K562 (cell line): ENCODE results near the gene CABLES1. TPM values are rescaled to one million over a fixed set of nuclear protein-coding genes. Genes with fewer than 3 reads are reported as not detected.

Source experiments
- CBX8 ChIP-seq: fragments of 200-600 bp; sonication (generic); IDR thresholded peaks from 2 replicates; pipeline ENCODE4 v1.6.1; 2012; ENCODE audit warnings: borderline replicate concordance, mixed run types, low read depth, mild to moderate bottlenecking, moderate library complexity, mixed read lengths, low read length, control low read depth, inconsistent platforms; ENCODE audit not compliant: poor library complexity, severe bottlenecking; ENCODE audit errors: extremely low read depth
- E2F4 ChIP-seq: sonication (generic); formaldehyde crosslinking; IDR thresholded peaks from 2 replicates; pipeline ENCODE4 v1.8.0; 2022; ENCODE audit warnings: mild to moderate bottlenecking, low read depth, missing genetic modification reagents
- L3MBTL2 ChIP-seq: fragments of 450-650 bp; IDR thresholded peaks from 2 replicates; pipeline ENCODE4 v1.6.1; 2016; ENCODE audit warnings: mild to moderate bottlenecking, moderate library complexity
- RNF2 ChIP-seq: sonication (generic); IDR thresholded peaks from 2 replicates; pipeline ENCODE4 v1.6.1; 2016
- SIN3B ChIP-seq: fragments of 450-650 bp; IDR thresholded peaks from 2 replicates; pipeline ENCODE4 v1.6.1; 2017; ENCODE audit warnings: low read depth, mild to moderate bottlenecking, moderate library complexity
- TFAP4 ChIP-seq: sonication (generic); formaldehyde crosslinking; IDR thresholded peaks from 2 replicates; pipeline ENCODE4 v1.8.0; 2022; ENCODE audit warnings: missing genetic modification reagents, mild to moderate bottlenecking, moderate library complexity, borderline replicate concordance
- ZNF134 ChIP-seq: fragments of 250-450 bp; sonication (Bioruptor Pico); conservative IDR thresholded peaks from 2 replicates; pipeline ENCODE4 v1.4.0; 2020
- polyA plus RNA-seq, 8 experiments: library from polyadenylated mRNA; depleted of rRNA in 4 of 8; stranded (reverse) in 5 of 8; unstranded in 3 of 8; fragments of >200 nt; fragmentation: Nextera tagmentation in 2 of 8; fragmentation: Illumina TruSeq in 1 of 8; extraction: Ambion mirVana in 2 of 8; extraction: Trizol in 1 of 8; gene quantifications; 2 replicates each; pipeline versions ENCODE4 v1.2.1 to v1.2.3, GENCODE V29; 2011 to 2014; ENCODE audit warnings: inconsistent platforms in 1 of 8, missing spikeins in 1 of 8
- total RNA-seq, 7 experiments: library from RNA; depleted of rRNA in 6 of 7; stranded (reverse); fragments of >200 nt in 6 of 7; fragmentation: Illumina TruSeq in 2 of 7; extraction: Trizol in 2 of 7; gene quantifications; 2 replicates each; pipeline versions ENCODE4 v1.2.1 to v1.2.3, GENCODE V29; 2011 to 2021; ENCODE audit warnings: low replicate concordance in 1 of 7

The CABLES1 gene
- total and polyA plus RNA-seq, 9 of the 15 experiments (the other 6 are each of a cell fraction or from before 2014, with no cell fraction given) = 0.04 to 0.10 (median 0.06) TPM; not detected in 3

DNA sequence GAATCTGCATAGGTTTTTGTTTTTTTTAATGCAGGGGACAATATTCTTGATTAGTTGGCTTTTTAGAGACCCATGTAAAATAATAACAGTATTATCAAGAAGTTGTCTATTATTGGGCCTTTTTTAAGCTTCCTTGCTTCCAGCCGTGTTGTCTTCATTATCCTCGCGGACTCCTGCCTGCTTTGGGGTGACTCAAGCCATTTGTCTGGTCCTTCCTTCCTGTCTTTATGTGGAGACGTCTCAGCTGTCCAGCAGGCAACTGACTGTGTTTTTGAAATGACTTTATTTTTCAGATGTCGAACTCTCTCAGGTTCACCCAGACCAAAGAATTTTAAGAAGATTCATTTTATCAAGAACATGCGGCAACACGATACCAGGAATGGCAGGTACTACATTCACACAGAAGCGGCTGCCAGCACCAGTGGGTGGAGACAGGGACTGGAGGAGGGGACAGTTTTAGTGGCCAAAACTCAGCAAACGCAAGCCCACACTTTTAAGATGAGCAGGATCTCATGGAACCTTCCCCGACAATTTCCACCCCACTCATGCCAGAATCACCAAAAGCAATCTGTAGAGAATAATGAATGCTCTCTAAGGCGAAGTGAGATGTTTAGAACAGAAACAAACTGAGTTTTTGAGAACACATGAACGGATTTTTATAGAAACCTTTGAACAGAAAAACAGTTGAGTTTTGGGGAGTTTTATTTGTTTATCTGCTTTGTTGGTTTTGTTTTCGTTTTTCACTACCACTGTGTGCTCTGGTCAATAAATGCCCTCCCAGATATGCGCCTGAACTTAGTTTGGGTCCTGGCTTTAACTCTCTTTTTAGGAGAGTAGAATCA lies 59.1 kb downstream of the CABLES1 start (continued):
- TF ChIP-seq CBX8 = peak; percentile 95
- TF ChIP-seq SIN3B = no peak
- TF ChIP-seq ZNF134 (CRISPR knock-in tag) = no peak
- no peak for TF ChIP-seq TFAP4 (CRISPR knock-in tag)
- peak; percentile 41; the same call in 1 of the 2 replicates for TF ChIP-seq RNF2
- no peak for TF ChIP-seq E2F4 (CRISPR knock-in tag)
- no peak for TF ChIP-seq L3MBTL2
